Activated CD8-positive, alpha-beta memory T cell treated with anti-CD3 and anti-CD28 coated beads, Interleukin-2, amount 50 U/mL, for 24 hours (primary cell): Measurements from ENCODE around the gene POC1A.

Source experiments
- DNase-seq: peaks from one replicate; pipeline ENCODE4 v3.0.0-alpha.2; 2020; ENCODE audit errors: extremely low read depth

Gene POC1A

GRCh38 chr3:52026041-52026440 lies 128.2 kb downstream of the POC1A start:
- DNase-seq: no peak

GRCh38 chr3:52025453-52025852 lies 128.8 kb downstream of the POC1A start:
- DNase-seq: no peak
